ENCODE results near the gene SOX10.
A peak's percentile ranks its signal among the peaks of the same experiment; 100 is the strongest.

Gene SOX10

GRCh38 chr22:37926771-37927636, 57.4 kb downstream of the SOX10 start:
- ChIA-PET POLR2A (ENCODE audit: low non-redundant PET) (interaction anchor here (0.6 to 1.0 kb wide), 2 partner anchors 11 to 362 kb away, joined by 3 to 7 read pairs; no protein-coding TSS in a partner anchor), CTCF (interaction anchor here (0.7 kb wide), 1 partner anchor 40 kb away, joined by 4 read pairs; no protein-coding TSS in a partner anchor)

GRCh38 chr22:37926358-37926757, 58.0 kb downstream of the SOX10 start:
- no peak for TF ChIP-seq CTCF (conservative IDR thresholded peaks at IDR 0.05; ENCODE audit: low read depth)
- H3K27ac ChIP-seq: peak overlapping the region; percentile 82
- POLR2A ChIA-PET (ENCODE audit: low non-redundant PET): interaction anchor here (0.6 kb wide), 1 partner anchor 361 kb away, joined by 7 read pairs; no protein-coding TSS in a partner anchor
- no peak for DNase-seq (ENCODE audit: low spot score)
- CTCF ChIA-PET: interaction anchor here (0.7 kb wide), 1 partner anchor 39 kb away, joined by 4 read pairs; no protein-coding TSS in a partner anchor

More at GRCh38 chr22:37926771-37927636, 57.4 kb downstream of the SOX10 start:
- peak overlapping the region; percentile 82 for H3K27ac ChIP-seq
- TF ChIP-seq CTCF (conservative IDR thresholded peaks at IDR 0.05; ENCODE audit: low read depth): no peak
- no peak for DNase-seq (ENCODE audit: low spot score)

- peak overlapping the region; percentile 82 for H3K27ac ChIP-seq
- no peak for TF ChIP-seq CTCF (conservative IDR thresholded peaks at IDR 0.05; ENCODE audit: low read depth)
- ChIA-PET POLR2A (ENCODE audit: low non-redundant PET) (no interaction called here), CTCF (no interaction called here)
- no peak for DNase-seq (ENCODE audit: low spot score)
These were observed 58.6 kb downstream of the SOX10 start for GRCh38 chr22:37925767-37926166.

- peak overlapping the region; percentile 82 for H3K27ac ChIP-seq
- ChIA-PET CTCF (interaction anchor here (0.7 kb wide), 1 partner anchor 9 kb away, joined by 3 read pairs; no protein-coding TSS in a partner anchor), POLR2A (ENCODE audit: low non-redundant PET) (no interaction called here)
These were observed 59.0 kb downstream of the SOX10 start for GRCh38 chr22:37925330-37925729.

GRCh38 chr22:37924386-37925065, 59.8 kb downstream of the SOX10 start:
- H3K27ac ChIP-seq: peak overlapping the region; percentile 82
- TF ChIP-seq CTCF (conservative IDR thresholded peaks at IDR 0.05; ENCODE audit: low read depth): no peak
- no peak for DNase-seq (ENCODE audit: low spot score)
- ChIA-PET POLR2A (ENCODE audit: low non-redundant PET) (no interaction called here), CTCF (interaction anchor here (0.7 kb wide), 1 partner anchor 10 kb away, joined by 3 read pairs; no protein-coding TSS in a partner anchor)

More at GRCh38 chr22:37925330-37925729, 59.0 kb downstream of the SOX10 start:
- no peak for TF ChIP-seq CTCF (conservative IDR thresholded peaks at IDR 0.05; ENCODE audit: low read depth)
- no peak for DNase-seq (ENCODE audit: low spot score)

- DNase-seq (ENCODE audit: low spot score): no peak
- peak overlapping the region; percentile 82 for H3K27ac ChIP-seq
- ChIA-PET CTCF (interaction anchor here (0.5 kb wide), 1 partner anchor 107 kb away, joined by 3 read pairs; no protein-coding TSS in a partner anchor), POLR2A (ENCODE audit: low non-redundant PET) (interaction anchor here (0.5 kb wide), 1 partner anchor 637 kb away, joined by 3 read pairs; no protein-coding TSS in a partner anchor)
- TF ChIP-seq CTCF (conservative IDR thresholded peaks at IDR 0.05; ENCODE audit: low read depth): no peak
These were observed 60.4 kb downstream of the SOX10 start for GRCh38 chr22:37923927-37924326.

Data from RWPE1 (cell line).